Naive thymus-derived CD8-positive, alpha-beta T cell (primary cell): Measurements from ENCODE around the gene RELB. TPM values are rescaled to one million over a fixed set of nuclear protein-coding genes. Genes with fewer than 3 reads are reported as not detected.
"Not testable (repeated sequence)": the region's sequence is repeated elsewhere in the genome, so short reads cannot be mapped to it uniquely, and the experiment has no call there.

Experiments
- ATAC-seq, 2 donors: fragments of 150-1000 bp; cut with Tn5 transposase in 1 of 2; sonication (Bioruptor Pico), chemical (Tn5 transposase) in 1 of 2; 1 replicate in 1 of 2; 2 replicates in 1 of 2; pipeline ENCODE4 v1.10.0; 2021; ENCODE audit warnings: mild to moderate bottlenecking in 2 of 2, moderate library complexity in 2 of 2
- POLR2A ChIA-PET: fragments of 350-600 bp; sonication (Branson Sonifier 250); formaldehyde crosslinking; loops from one replicate; lab custom pipeline; 2021; ENCODE audit warnings: antibody characterized with exemption; lab: Charles Lee
- DNase-seq, 10 donors: peaks; one replicate each; pipeline versions ENCODE4 v3.0.0 to v3.0.0-alpha.2; 2020 to 2022
- H3K27ac Mint-ChIP-seq, 10 donors: one replicate each; pipeline ENCODE4 v1.8.0; 2020 to 2022; ENCODE audit warnings: mild to moderate bottlenecking in 10 of 10, mixed read lengths in 10 of 10, moderate library complexity in 4 of 10, inconsistent platforms in 1 of 10
- H3K27me3 Mint-ChIP-seq, 5 donors: one replicate each; pipeline ENCODE4 v1.8.0; 2021 to 2022; ENCODE audit warnings: mixed read lengths in 5 of 5
- H3K36me3 Mint-ChIP-seq, 3 donors: one replicate each; pipeline ENCODE4 v1.8.0; 2020 to 2022; ENCODE audit warnings: mixed read lengths in 3 of 3, mild to moderate bottlenecking in 2 of 3, inconsistent platforms in 1 of 3
- H3K4me1 Mint-ChIP-seq, 4 donors: one replicate each; pipeline ENCODE4 v1.8.0; 2021 to 2022; ENCODE audit warnings: mixed read lengths in 4 of 4
- H3K4me3 Mint-ChIP-seq, 10 donors: one replicate each; pipeline ENCODE4 v1.8.0; 2020 to 2022; ENCODE audit warnings: mild to moderate bottlenecking in 10 of 10, mixed read lengths in 10 of 10, moderate library complexity in 6 of 10, inconsistent platforms in 1 of 10
- H3K9me3 Mint-ChIP-seq, 9 donors: one replicate each; pipeline ENCODE4 v1.8.0; 2020 to 2022; ENCODE audit warnings: mixed read lengths in 9 of 9, mild to moderate bottlenecking in 3 of 9, inconsistent platforms in 1 of 9, moderate library complexity in 1 of 9
- polyA plus RNA-seq, 3 donors: library from polyadenylated mRNA; unstranded; fragments of 300-500 nt; fragmentation: Illumina TruSeq; gene quantifications; one replicate each; pipeline ENCODE4 v1.2.3, GENCODE V29; 2021
- total RNA-seq, 8 experiments: library from RNA in 2 of 8; stranded (reverse) in 2 of 8; gene quantifications; one replicate each; pipeline ENCODE4 v1.2.3 and lab custom pipeline; 2021 to 2026

Gene RELB
- total and polyA plus RNA-seq, 5 experiments from 2014 or later, result 6.7 to 41.6 (median 17.2) TPM

DNA sequence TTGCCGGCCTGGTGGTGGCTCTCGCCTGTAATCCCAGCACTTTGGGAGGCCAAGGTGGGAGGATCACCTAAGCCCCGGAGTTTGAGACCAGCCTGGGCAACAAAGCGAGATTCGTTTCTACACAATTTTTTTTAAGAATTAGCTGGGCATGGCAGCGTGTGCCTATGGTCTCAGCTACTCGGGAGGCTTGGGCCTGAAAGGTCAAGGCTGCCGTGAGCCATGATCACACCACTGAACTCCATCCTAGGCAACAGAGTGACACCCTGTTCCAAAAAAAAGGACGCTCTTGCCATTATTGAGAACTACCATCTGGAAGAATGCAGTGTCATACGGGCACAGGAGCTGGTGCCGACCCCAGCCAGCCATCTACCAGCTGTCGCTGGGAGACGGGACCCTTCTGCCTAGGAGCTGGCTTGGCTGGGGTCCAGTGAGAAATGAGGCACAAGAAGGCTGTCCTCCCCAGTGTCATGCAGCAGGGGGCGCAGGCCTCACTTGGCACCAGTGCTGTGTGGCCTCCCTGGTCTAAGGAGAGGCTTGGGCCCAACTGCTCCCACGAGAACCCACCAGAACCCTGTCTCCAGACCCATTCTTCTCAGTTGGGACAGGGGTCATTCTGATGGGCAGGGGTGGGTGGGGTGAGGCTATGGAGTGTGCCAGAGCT is 12.2 kb upstream of the RELB start:
- Mint-ChIP-seq H3K9me3 (no peaks in the 10 kb centered on the region), H3K36me3 (peaks cover 0 to 54% (median 3%) of the 10 kb centered on the region in 3 donors), H3K4me1 (peaks cover 0 to 8% (median 0%) of the 10 kb centered on the region in 4 donors), H3K27ac (peak overlapping the region in 5 of 10 donors; percentile 3 to 75 (median 42)), H3K27me3 (no peaks in the 10 kb centered on the region), H3K4me3 (no peak overlapping the region)
- ATAC-seq, result peak; percentile 82 to 83
- POLR2A ChIA-PET, result interaction anchor here (1.8 kb wide), 1 partner anchor 11 kb away, joined by 4 read pairs; no protein-coding TSS in a partner anchor
- DNase-seq, result peak; percentile 42 to 74 (median 52)

DNA sequence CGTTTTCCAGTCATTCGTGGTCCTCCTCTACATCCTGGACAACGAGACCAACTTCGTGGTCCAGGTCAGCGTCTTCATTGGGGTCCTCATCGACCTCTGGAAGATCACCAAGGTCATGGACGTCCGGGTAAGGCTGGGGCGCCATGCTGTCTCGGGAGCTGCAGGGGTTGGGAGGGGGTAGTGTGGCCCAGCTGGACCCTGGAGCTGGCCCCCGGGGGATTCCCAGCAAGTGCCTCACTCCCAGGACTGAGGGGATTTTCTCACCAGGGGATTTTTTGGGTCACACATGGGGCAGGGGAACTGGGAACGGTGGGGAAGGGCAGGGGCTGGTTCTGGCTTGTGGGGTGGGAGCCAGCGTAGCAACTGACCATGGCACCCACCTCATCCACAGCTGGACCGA is 10.8 kb upstream of the RELB start:
- Mint-ChIP-seq H3K9me3 (no peaks in the 10 kb centered on the region), H3K4me3 (peak overlapping the region in 1 of 10 donors; percentile 52), H3K27me3 (no peaks in the 10 kb centered on the region), H3K36me3 (peaks cover 0 to 46% (median 3%) of the 10 kb centered on the region in 3 donors), H3K4me1 (peaks cover 0 to 2% (median 1%) of the 10 kb centered on the region in 4 donors), H3K27ac (peak overlapping the region in 1 of 10 donors; percentile 49)
- POLR2A ChIA-PET, result no interaction called here
- DNase-seq, result no peak
- ATAC-seq, result no peak

- Mint-ChIP-seq H3K4me1 (peaks cover 0 to 2% (median 1%) of the 10 kb centered on the region in 4 donors), H3K27ac (no peak overlapping the region), H3K9me3 (no peaks in the 10 kb centered on the region), H3K36me3 (peaks cover 0 to 42% (median 3%) of the 10 kb centered on the region in 3 donors), H3K4me3 (no peak overlapping the region), H3K27me3 (no peaks in the 10 kb centered on the region)
- POLR2A ChIA-PET, result interaction anchor here (1.1 kb wide), 1 partner anchor 12 kb away, joined by 3 read pairs; no protein-coding TSS in a partner anchor
- DNase-seq, result no peak
- no peak for ATAC-seq
Measured at GRCh38 chr19:44990966-44991365, 10.3 kb upstream of the RELB start.

DNA sequence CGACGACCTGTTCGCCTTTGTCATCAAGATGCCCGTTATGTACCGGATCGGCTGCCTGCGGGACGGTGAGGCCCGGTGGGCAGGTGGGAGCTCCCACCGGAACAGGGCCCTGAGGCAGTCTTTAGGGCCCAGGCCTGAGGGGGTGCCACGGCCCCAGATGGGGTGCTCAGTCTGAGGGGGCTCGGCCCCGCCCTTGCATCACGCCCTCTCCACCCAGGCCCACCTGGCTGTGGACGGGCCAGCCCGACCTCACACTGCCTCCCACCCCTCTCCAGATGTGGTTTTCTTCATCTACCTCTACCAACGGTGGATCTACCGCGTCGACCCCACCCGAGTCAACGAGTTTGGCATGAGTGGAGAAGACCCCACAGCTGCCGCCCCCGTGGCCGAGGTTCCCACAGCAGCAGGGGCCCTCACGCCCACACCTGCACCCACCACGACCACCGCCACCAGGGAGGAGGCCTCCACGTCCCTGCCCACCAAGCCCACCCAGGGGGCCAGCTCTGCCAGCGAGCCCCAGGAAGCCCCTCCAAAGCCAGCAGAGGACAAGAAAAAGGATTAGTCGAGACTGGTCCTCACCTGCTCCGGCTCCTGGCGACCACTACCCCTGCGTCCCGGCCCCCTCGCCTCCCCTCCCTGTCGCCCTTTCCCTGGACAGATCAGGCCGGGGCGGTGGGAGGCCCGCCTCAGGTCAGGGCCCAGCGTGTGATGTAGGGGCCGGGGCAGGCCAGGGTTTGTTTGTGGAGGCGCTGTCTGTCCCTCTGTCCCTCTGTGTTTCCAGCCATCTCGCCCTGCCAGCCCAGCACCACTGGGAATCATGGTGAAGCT is 8.7 kb upstream of the RELB start:
- Mint-ChIP-seq H3K27me3 (no peaks in the 10 kb centered on the region), H3K36me3 (peaks cover 0 to 29% (median 3%) of the 10 kb centered on the region in 3 donors), H3K27ac (peak overlapping the region in 2 of 10 donors; percentile 20 to 89), H3K9me3 (no peaks in the 10 kb centered on the region), H3K4me1 (peaks cover 0 to 2% (median 1%) of the 10 kb centered on the region in 4 donors), H3K4me3 (no peak overlapping the region)
- DNase-seq, result no peak
- POLR2A ChIA-PET, result no interaction called here
- no peak for ATAC-seq

- peak overlapping the region in 4 of 10 donors; percentile 33 to 62 (median 54) for H3K27ac Mint-ChIP-seq
- ATAC-seq (no peak), DNase-seq (no peak)
- H3K4me1 Mint-ChIP-seq, result peaks cover 0 to 2% (median 1%) of the 10 kb centered on the region in 4 donors
- POLR2A ChIA-PET, result no interaction called here
- no peaks in the 10 kb centered on the region for H3K27me3 Mint-ChIP-seq
- H3K9me3 Mint-ChIP-seq, result no peaks in the 10 kb centered on the region
- peaks cover 0 to 26% (median 3%) of the 10 kb centered on the region in 3 donors for H3K36me3 Mint-ChIP-seq
- no peak overlapping the region for H3K4me3 Mint-ChIP-seq
Measured at GRCh38 chr19:44993526-44993925, 7.7 kb upstream of the RELB start.

DNA sequence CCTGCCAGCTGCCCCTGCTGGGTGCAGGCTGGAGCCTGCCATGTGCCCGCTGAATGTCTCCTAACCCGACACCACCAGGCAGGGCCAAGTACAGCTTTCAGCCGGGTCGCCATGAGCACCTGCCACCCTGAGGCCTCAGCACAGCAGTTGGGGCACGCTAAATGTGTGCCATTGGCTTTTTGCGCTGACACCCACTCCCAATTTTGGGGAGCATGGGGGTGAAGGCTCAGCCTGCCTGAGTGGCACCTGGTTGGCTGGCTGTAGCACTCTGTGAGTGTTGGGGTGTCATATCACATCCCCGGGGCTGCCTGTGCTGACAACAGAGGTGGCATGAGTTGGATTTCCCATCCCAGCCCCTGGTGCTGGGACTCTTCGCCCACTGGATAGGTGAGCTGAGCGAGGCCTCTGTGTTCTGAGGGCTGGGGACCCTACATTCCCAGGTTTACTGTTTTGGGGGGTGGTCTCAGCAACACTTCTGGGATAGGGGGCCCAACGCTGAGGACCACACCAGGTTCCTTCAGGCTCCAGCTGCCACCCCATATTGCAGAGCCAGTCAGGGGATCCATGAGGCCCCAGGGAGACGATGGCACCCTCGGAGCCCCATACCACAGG is 7.2 kb upstream of the RELB start:
- Mint-ChIP-seq H3K9me3 (no peaks in the 10 kb centered on the region), H3K27me3 (no peaks in the 10 kb centered on the region), H3K36me3 (peaks cover 0 to 22% (median 3%) of the 10 kb centered on the region in 3 donors), H3K4me1 (peaks cover 0 to 2% (median under 1%) of the 10 kb centered on the region in 4 donors), H3K4me3 (no peak overlapping the region), H3K27ac (peak overlapping the region in 4 of 10 donors; percentile 49 to 66 (median 64))
- DNase-seq (no peak), ATAC-seq (peak in 1 of 2 donors; percentile 10)
- POLR2A ChIA-PET, result no interaction called here

GRCh38 chr19:44998025-44998424 is 3.2 kb upstream of the RELB start:
- POLR2A ChIA-PET, result no interaction called here
- peak overlapping the region in 6 of 10 donors; percentile 2 to 84 (median 66) for H3K27ac Mint-ChIP-seq
- no peak for DNase-seq

DNA sequence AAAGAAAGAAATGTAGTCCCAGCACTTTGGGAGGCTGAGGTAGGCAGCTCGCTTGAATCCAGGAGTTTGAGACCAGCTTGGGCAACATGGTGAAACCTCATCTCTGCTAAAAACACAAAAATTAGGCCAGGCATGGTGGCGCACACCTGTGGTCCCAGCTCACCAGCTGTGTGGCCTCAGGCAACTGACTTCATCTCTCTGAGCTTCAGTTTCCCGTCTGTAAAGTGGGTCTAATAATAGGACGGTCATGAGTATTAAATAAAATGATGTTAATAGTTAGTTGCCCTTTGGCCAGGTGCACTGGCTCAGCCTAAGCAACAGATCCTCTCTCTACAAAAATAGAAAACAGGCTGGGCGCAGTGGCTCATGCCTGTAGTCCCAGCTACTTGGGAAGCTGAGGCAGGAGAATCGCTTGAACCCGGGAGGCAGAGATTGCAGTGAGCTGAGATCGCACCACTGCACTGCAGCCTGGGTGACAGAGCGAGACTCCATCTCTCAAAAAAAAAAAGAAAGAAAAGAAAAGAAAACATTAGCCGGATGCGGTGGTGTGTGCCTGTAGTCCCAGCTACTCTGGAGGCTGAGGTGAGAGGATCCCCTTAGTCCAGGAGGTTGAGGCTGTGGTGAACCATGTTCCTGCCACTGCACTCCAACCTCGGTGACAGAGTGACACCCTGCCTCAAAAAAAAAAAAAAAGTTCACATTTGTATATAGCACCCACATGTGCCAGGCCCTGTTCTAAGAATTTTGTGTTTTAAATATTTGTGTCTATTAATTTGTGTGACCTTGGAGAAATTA is 1.9 kb upstream of the RELB start:
- peak overlapping the region in 7 of 10 donors; percentile 38 to 77 (median 72) for H3K4me3 Mint-ChIP-seq
- peak overlapping the region; percentile 79 to 99 (median 91) for H3K27ac Mint-ChIP-seq
- H3K9me3 Mint-ChIP-seq, H3K27me3 Mint-ChIP-seq, H3K36me3 Mint-ChIP-seq, DNase-seq, ATAC-seq: not testable (repeated sequence)
- POLR2A ChIA-PET, result interaction anchor here (2.9 kb wide), 1 partner anchor 40 kb away, joined by 17 read pairs; the partner anchor contains the start of gene CLASRP
- H3K4me1 Mint-ChIP-seq, result peaks cover 8 to 22% (median 12%) of the 10 kb centered on the region in 4 donors

More at GRCh38 chr19:44998025-44998424, 3.2 kb upstream of the RELB start:
- ATAC-seq, result no peak
- Mint-ChIP-seq H3K9me3 (peaks cover 0 to 2% (median 0%) of the 10 kb centered on the region in 9 donors), H3K4me3 (no peak overlapping the region), H3K27me3 (peaks cover 0 to 2% (median 0%) of the 10 kb centered on the region in 5 donors), H3K4me1 (peaks cover 8 to 19% (median 11%) of the 10 kb centered on the region in 4 donors), H3K36me3 (peaks cover 0 to 6% (median 0%) of the 10 kb centered on the region in 3 donors)

- Mint-ChIP-seq H3K4me1 (peaks cover 6 to 24% (median 12%) of the 10 kb centered on the region in 4 donors), H3K27ac (peak overlapping the region; percentile 79 to 99 (median 91)), H3K4me3 (peak overlapping the region; percentile 45 to 89 (median 67))
- H3K27me3 Mint-ChIP-seq, ATAC-seq, DNase-seq, H3K9me3 Mint-ChIP-seq, H3K36me3 Mint-ChIP-seq: not testable (repeated sequence)
- POLR2A ChIA-PET, result interaction anchor here (1.1 to 2.9 kb wide), 6 partner anchors 12 to 91 kb away, joined by 3 to 17 read pairs (median 8); partner anchors contain the start of genes CLASRP, CLPTM1 and PPP1R37
Measured at GRCh38 chr19:45000665-45001064, 599 bp upstream of the RELB start.

DNA sequence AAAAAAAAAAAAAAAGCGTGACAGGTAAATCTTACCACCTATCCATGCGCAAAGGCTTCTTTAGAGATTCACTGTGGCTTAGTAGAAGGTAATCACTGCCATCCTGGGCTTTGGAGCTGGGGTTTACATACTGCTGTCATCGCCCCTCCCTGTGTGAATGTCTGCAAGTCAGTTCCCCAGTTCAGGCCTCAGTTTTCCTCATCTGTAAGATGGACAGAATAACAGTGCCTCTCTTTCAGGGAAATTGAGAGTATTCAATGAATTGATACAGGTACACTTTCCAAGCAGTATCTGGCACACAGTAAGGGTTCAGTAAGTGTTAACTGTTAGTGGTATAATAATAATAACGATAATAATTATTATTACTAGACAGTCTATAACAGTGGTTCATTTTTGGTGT is 2.2 kb downstream of the RELB start:
- H3K9me3 Mint-ChIP-seq, result peaks cover 0 to 2% (median 0%) of the 10 kb centered on the region in 9 donors
- POLR2A ChIA-PET, result interaction anchor here (0.5 kb wide), 1 partner anchor 87 kb away, joined by 5 read pairs; no protein-coding TSS in a partner anchor
- H3K4me1 Mint-ChIP-seq, result peaks cover 7 to 35% (median 13%) of the 10 kb centered on the region in 4 donors
- H3K36me3 Mint-ChIP-seq, result peaks cover 0 to 18% (median 5%) of the 10 kb centered on the region in 3 donors
- peaks cover 0 to 2% (median 0%) of the 10 kb centered on the region in 5 donors for H3K27me3 Mint-ChIP-seq
- peak overlapping the region in 4 of 10 donors; percentile 11 to 74 (median 46) for H3K4me3 Mint-ChIP-seq
- ATAC-seq (no peak), DNase-seq (no peak)
- peak overlapping the region in 4 of 10 donors; percentile 27 to 59 (median 52) for H3K27ac Mint-ChIP-seq

DNA sequence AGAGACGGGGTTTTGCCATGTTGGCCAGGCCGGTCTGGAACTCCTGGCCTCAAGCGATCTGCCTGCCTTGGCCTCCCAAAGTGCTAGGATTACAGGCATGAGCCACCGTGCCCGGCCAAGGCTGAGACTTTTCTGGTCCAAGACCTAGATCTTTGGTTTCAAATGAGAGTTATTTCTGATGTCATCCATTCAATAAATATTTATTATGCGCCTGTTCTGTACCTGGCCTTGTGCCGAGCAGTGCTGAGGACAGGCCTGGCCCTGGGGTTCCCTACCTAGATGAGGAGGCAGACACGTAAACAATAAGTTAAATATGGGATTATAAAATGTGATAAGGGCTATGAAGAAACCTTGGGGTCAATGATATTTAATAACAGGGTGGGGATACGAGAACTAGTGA is 4.5 kb downstream of the RELB start:
- peaks cover 0 to 2% (median 0%) of the 10 kb centered on the region in 9 donors for H3K9me3 Mint-ChIP-seq
- H3K36me3 Mint-ChIP-seq, result peaks cover 0 to 27% (median 5%) of the 10 kb centered on the region in 3 donors
- H3K27me3 Mint-ChIP-seq, result peaks cover 0 to 2% (median 0%) of the 10 kb centered on the region in 5 donors
- H3K4me3 Mint-ChIP-seq, result no peak overlapping the region
- peak overlapping the region in 1 of 10 donors; percentile 58 for H3K27ac Mint-ChIP-seq
- no peak for DNase-seq
- peaks cover 10 to 31% (median 12%) of the 10 kb centered on the region in 4 donors for H3K4me1 Mint-ChIP-seq
- POLR2A ChIA-PET, result no interaction called here
- no peak for ATAC-seq
